K562 (cell line): ENCODE results near the gene IGF2BP1. TPM values are rescaled to one million over a fixed set of nuclear protein-coding genes. Genes with fewer than 3 reads are reported as not detected.
A peak's percentile ranks its signal among the peaks of the same experiment; 100 is the strongest.

Experiments used
- BRD4 ChIP-seq: fragments of 200-600 bp; sonication (generic); IDR thresholded peaks from 2 replicates; pipeline ENCODE4 v1.6.1; 2017; ENCODE audit warnings: inconsistent platforms
- CHCHD3 ChIP-seq: fragments of 250-450 bp; sonication (Bioruptor Pico); IDR thresholded peaks from 2 replicates; pipeline ENCODE4 v2.1.2; 2022; ENCODE audit warnings: mild to moderate bottlenecking
- CHD1 ChIP-seq: fragments of 200-600 bp; sonication (generic); IDR thresholded peaks from one replicate; pipeline ENCODE4 v1.6.1; 2012; ENCODE audit warnings: mild to moderate bottlenecking, moderate library complexity, low read length, inconsistent platforms
- GATA2 ChIP-seq: sonication (generic); formaldehyde crosslinking; IDR thresholded peaks from 2 replicates; pipeline ENCODE4 v1.4.0; 2020; ENCODE audit warnings: mild to moderate bottlenecking, missing genetic modification reagents
- HDGF ChIP-seq: fragments of 450-650 bp; IDR thresholded peaks from 2 replicates; pipeline ENCODE4 v1.6.1; 2016
- MIER1 ChIP-seq: fragments of 450-650 bp; IDR thresholded peaks from 2 replicates; pipeline ENCODE4 v1.6.1; 2016; ENCODE audit warnings: antibody characterized with exemption, mild to moderate bottlenecking, low read depth
- MTA2 ChIP-seq: fragments of 450-650 bp; IDR thresholded peaks from 2 replicates; pipeline ENCODE4 v1.6.1; 2016; ENCODE audit warnings: low read depth
- NCOA4 ChIP-seq: fragments of 450-650 bp; IDR thresholded peaks from 2 replicates; pipeline ENCODE4 v1.6.1; 2018; ENCODE audit warnings: mild to moderate bottlenecking; ENCODE audit not compliant: partially characterized antibody
- POLR3A ChIP-seq: IDR thresholded peaks from 2 replicates; pipeline ENCODE4 v1.6.1; 2011; ENCODE audit warnings: borderline replicate concordance, mild to moderate bottlenecking, moderate library complexity; ENCODE audit not compliant: insufficient read length, insufficient read depth; ENCODE audit errors: extremely low read depth
- PTRF ChIP-seq: fragments of 450-650 bp; IDR thresholded peaks from 2 replicates; pipeline ENCODE4 v1.6.1; 2016; ENCODE audit warnings: mild to moderate bottlenecking, missing genetic modification characterization, missing compliant biosample characterization
- SIN3A ChIP-seq, 2 experiments: fragments of 150-350 bp in 1 of 2; IDR thresholded peaks; 2 replicates each; pipeline ENCODE4 v1.6.1; 2011 to 2016; ENCODE audit warnings: borderline replicate concordance in 2 of 2, low read depth in 2 of 2, low read length in 2 of 2, mild to moderate bottlenecking in 2 of 2, moderate library complexity in 2 of 2; ENCODE audit not compliant: control insufficient read depth in 1 of 2
- SP1 ChIP-seq: sonication (generic); formaldehyde crosslinking; IDR thresholded peaks from 2 replicates; pipeline ENCODE4 v1.8.1; 2022; ENCODE audit warnings: mild to moderate bottlenecking, missing genetic modification reagents
- ZBTB1 ChIP-seq: sonication (generic); formaldehyde crosslinking; IDR thresholded peaks from 2 replicates; pipeline ENCODE4 v1.8.1; 2023; ENCODE audit warnings: missing genetic modification reagents, low read depth, mild to moderate bottlenecking, borderline replicate concordance
- ZNF507 ChIP-seq: conservative IDR thresholded peaks from 2 replicates; pipeline ENCODE4 v1.6.1; 2017; ENCODE audit warnings: missing genetic modification characterization, missing compliant biosample characterization
- polyA plus RNA-seq, 8 experiments: library from polyadenylated mRNA; depleted of rRNA in 4 of 8; stranded (reverse) in 5 of 8; unstranded in 3 of 8; fragments of >200 nt; fragmentation: Nextera tagmentation in 2 of 8; fragmentation: Illumina TruSeq in 1 of 8; extraction: Ambion mirVana in 2 of 8; extraction: Trizol in 1 of 8; gene quantifications; 2 replicates each; pipeline versions ENCODE4 v1.2.1 to v1.2.3, GENCODE V29; 2011 to 2014; ENCODE audit warnings: inconsistent platforms in 1 of 8, missing spikeins in 1 of 8
- total RNA-seq, 7 experiments: library from RNA; depleted of rRNA in 6 of 7; stranded (reverse); fragments of >200 nt in 6 of 7; fragmentation: Illumina TruSeq in 2 of 7; extraction: Trizol in 2 of 7; gene quantifications; 2 replicates each; pipeline versions ENCODE4 v1.2.1 to v1.2.3, GENCODE V29; 2011 to 2021; ENCODE audit warnings: low replicate concordance in 1 of 7
- TF ChIP-seq, protein P1 (sequence below), 2 experiments: fragments of 450-650 bp; IDR thresholded peaks; 2 replicates each; pipeline ENCODE4 v1.6.1; 2016
- TF ChIP-seq, protein P2 (sequence below): fragments of 450-650 bp; IDR thresholded peaks from 2 replicates; pipeline ENCODE4 v1.7.1; 2018; ENCODE audit warnings: mild to moderate bottlenecking, low read depth; ENCODE audit not compliant: partially characterized antibody
- TF ChIP-seq, protein P3 (sequence below): fragments of 250-450 bp; sonication (Bioruptor Pico); IDR thresholded peaks from 2 replicates; pipeline ENCODE4 v1.8.0; 2021; ENCODE audit warnings: moderate library complexity, mild to moderate bottlenecking, inconsistent platforms
- TF ChIP-seq, protein P4 (sequence below): fragments of 450-650 bp; formaldehyde crosslinking; IDR thresholded peaks from 2 replicates; pipeline ENCODE4 v1.4.0; 2022; ENCODE audit warnings: missing genetic modification characterization
- TF ChIP-seq, protein P5 (sequence below): fragments of 250-450 bp; sonication (Bioruptor Pico); IDR thresholded peaks from 2 replicates; pipeline ENCODE4 v1.8.0; 2021; ENCODE audit warnings: mild to moderate bottlenecking, moderate library complexity

The IGF2BP1 gene
- total and polyA plus RNA-seq, 9 of the 15 experiments (the other 6 are each of a cell fraction or from before 2014, with no cell fraction given): 13.0 to 318 (median 53.6) TPM

DNA sequence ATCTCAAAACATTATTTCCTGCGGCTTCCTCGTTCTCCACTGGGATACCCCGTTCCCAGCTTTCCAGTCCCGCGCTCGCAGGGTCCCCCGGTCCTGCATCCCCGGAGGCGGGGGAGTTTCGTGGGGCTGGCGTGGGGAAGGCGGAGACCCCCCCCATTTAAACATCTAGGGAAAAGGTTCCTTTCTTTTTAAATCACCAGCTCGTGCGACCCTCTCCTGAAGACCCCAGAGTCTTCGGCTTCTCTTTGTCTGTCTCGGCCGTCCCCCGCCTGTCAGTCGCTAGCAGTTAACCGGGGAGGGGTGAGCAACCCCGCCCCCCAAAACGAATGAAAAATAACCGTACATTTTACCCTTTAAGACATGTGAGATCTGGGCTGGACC lies 473 bp upstream of the IGF2BP1 start (continued):
- TF ChIP-seq, protein P1, sequence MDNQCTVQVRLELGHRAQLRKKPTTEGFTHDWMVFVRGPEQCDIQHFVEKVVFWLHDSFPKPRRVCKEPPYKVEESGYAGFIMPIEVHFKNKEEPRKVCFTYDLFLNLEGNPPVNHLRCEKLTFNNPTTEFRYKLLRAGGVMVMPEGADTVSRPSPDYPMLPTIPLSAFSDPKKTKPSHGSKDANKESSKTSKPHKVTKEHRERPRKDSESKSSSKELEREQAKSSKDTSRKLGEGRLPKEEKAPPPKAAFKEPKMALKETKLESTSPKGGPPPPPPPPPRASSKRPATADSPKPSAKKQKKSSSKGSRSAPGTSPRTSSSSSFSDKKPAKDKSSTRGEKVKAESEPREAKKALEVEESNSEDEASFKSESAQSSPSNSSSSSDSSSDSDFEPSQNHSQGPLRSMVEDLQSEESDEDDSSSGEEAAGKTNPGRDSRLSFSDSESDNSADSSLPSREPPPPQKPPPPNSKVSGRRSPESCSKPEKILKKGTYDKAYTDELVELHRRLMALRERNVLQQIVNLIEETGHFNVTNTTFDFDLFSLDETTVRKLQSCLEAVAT (IDR thresholded peaks at IDR 0.05): 0 out of 4 replicates have a peak, but pooled peaks of 1 of the 2 experiments have one; percentile 40
- TF ChIP-seq ZNF507 (no peak), CHD1 (peak; percentile 68), NCOA4 (no peak), HDGF (no peak), ZBTB1 (CRISPR knock-in tag) (no peak), PTRF (tag) (no peak), POLR3A (no peak), BRD4 (no peak), GATA2 (CRISPR knock-in tag) (no peak), MIER1 (no peak), MTA2 (peak; percentile 6; the same call in 1 of the 2 replicates), SP1 (CRISPR knock-in tag) (no peak), CHCHD3 (CRISPR knock-in tag) (no peak), SIN3A (IDR thresholded peaks at IDR 0.05; ENCODE audit: borderline replicate concordance in 2 of 2, control insufficient read depth in 1 of 2, low read depth in 2 of 2, low read length in 2 of 2) (no peak; a peak in 2 of 4 replicates)
- TF ChIP-seq, protein P2, sequence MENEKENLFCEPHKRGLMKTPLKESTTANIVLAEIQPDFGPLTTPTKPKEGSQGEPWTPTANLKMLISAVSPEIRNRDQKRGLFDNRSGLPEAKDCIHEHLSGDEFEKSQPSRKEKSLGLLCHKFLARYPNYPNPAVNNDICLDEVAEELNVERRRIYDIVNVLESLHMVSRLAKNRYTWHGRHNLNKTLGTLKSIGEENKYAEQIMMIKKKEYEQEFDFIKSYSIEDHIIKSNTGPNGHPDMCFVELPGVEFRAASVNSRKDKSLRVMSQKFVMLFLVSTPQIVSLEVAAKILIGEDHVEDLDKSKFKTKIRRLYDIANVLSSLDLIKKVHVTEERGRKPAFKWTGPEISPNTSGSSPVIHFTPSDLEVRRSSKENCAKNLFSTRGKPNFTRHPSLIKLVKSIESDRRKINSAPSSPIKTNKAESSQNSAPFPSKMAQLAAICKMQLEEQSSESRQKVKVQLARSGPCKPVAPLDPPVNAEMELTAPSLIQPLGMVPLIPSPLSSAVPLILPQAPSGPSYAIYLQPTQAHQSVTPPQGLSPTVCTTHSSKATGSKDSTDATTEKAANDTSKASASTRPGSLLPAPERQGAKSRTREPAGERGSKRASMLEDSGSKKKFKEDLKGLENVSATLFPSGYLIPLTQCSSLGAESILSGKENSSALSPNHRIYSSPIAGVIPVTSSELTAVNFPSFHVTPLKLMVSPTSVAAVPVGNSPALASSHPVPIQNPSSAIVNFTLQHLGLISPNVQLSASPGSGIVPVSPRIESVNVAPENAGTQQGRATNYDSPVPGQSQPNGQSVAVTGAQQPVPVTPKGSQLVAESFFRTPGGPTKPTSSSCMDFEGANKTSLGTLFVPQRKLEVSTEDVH: no peak
- TF ChIP-seq, protein P3, sequence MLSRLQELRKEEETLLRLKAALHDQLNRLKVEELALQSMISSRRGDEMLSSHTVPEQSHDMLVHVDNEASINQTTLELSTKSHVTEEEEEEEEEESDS (CRISPR knock-in tag): no peak
- TF ChIP-seq, protein P4, sequence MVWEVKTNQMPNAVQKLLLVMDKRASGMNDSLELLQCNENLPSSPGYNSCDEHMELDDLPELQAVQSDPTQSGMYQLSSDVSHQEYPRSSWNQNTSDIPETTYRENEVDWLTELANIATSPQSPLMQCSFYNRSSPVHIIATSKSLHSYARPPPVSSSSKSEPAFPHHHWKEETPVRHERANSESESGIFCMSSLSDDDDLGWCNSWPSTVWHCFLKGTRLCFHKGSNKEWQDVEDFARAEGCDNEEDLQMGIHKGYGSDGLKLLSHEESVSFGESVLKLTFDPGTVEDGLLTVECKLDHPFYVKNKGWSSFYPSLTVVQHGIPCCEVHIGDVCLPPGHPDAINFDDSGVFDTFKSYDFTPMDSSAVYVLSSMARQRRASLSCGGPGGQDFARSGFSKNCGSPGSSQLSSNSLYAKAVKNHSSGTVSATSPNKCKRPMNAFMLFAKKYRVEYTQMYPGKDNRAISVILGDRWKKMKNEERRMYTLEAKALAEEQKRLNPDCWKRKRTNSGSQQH: no peak
- TF ChIP-seq, protein P5, sequence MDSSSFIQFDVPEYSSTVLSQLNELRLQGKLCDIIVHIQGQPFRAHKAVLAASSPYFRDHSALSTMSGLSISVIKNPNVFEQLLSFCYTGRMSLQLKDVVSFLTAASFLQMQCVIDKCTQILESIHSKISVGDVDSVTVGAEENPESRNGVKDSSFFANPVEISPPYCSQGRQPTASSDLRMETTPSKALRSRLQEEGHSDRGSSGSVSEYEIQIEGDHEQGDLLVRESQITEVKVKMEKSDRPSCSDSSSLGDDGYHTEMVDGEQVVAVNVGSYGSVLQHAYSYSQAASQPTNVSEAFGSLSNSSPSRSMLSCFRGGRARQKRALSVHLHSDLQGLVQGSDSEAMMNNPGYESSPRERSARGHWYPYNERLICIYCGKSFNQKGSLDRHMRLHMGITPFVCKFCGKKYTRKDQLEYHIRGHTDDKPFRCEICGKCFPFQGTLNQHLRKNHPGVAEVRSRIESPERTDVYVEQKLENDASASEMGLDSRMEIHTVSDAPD (CRISPR knock-in tag): no peak
